OCI-LY1 (cell line): Measurements from ENCODE around the gene LRRC4.

Experiments used
- H2AFZ ChIP-seq: fragments of 200-600 bp; sonication (generic), shearing (Covaris generic); 2 replicates; pipeline ENCODE4 v1.6.0; 2014; ENCODE audit warnings: antibody characterized with exemption, mild to moderate bottlenecking, low read length
- H3F3A ChIP-seq: fragments of 200-600 bp; sonication (generic), shearing (Covaris generic); 2 replicates; pipeline ENCODE4 v1.6.0; 2014; ENCODE audit warnings: mild to moderate bottlenecking, antibody characterized with exemption, low read length, moderate library complexity; ENCODE audit not compliant: insufficient read depth
- H3K27ac ChIP-seq: fragments of 200-600 bp; sonication (generic); 2 replicates; pipeline ENCODE4 v1.5.1; 2014; ENCODE audit warnings: low read length, mixed run types, mild to moderate bottlenecking, low read depth; ENCODE audit not compliant: poor library complexity, severe bottlenecking
- H3K27me3 ChIP-seq: fragments of 200-600 bp; sonication (generic); 2 replicates; pipeline ENCODE4 v1.6.0; 2014; ENCODE audit warnings: antibody characterized with exemption, mild to moderate bottlenecking, low read length, moderate library complexity; ENCODE audit not compliant: insufficient read depth
- H3K36me3 ChIP-seq: fragments of 200-600 bp; sonication (generic); 2 replicates; pipeline ENCODE4 v1.6.1; 2014; ENCODE audit warnings: mild to moderate bottlenecking, antibody characterized with exemption, low read length, moderate library complexity, mixed read lengths; ENCODE audit not compliant: insufficient read depth
- H3K4me1 ChIP-seq: fragments of 200-600 bp; sonication (generic); 2 replicates; pipeline ENCODE4 v1.5.1; 2014; ENCODE audit warnings: mild to moderate bottlenecking, low read length, moderate library complexity; ENCODE audit not compliant: insufficient read depth, severe bottlenecking
- H3K4me2 ChIP-seq: fragments of 200-600 bp; sonication (generic), shearing (Covaris generic); 2 replicates; pipeline ENCODE4 v1.6.1; 2014; ENCODE audit warnings: low read length
- H3K4me3 ChIP-seq: fragments of 200-600 bp; sonication (generic); 2 replicates; pipeline ENCODE4 v1.5.1; 2014; ENCODE audit warnings: low read length, low read depth, mild to moderate bottlenecking, mixed read lengths; ENCODE audit not compliant: poor library complexity, severe bottlenecking
- H3K79me2 ChIP-seq: fragments of 200-600 bp; shearing (Covaris generic); 2 replicates; pipeline ENCODE4 v1.6.1; 2016; ENCODE audit warnings: mixed run types, low read length, mixed read lengths; ENCODE audit not compliant: insufficient read depth
- H3K9ac ChIP-seq: fragments of 200-600 bp; sonication (generic), shearing (Covaris generic); 2 replicates; pipeline ENCODE4 v1.6.1; 2014; ENCODE audit warnings: mild to moderate bottlenecking, low read length, mixed read lengths
- H3K9me2 ChIP-seq: fragments of 200-600 bp; sonication (generic), shearing (Covaris generic); 2 replicates; pipeline ENCODE4 v1.6.1; 2014; ENCODE audit warnings: low read depth, mild to moderate bottlenecking, low read length, mixed read lengths
- H3K9me3 ChIP-seq: fragments of 200-600 bp; shearing (Covaris generic); 2 replicates; pipeline ENCODE4 v1.6.1; 2014; ENCODE audit warnings: low read length, mixed read lengths
- H4K20me1 ChIP-seq: fragments of 200-600 bp; sonication (generic), shearing (Covaris generic); 2 replicates; pipeline ENCODE4 v1.6.0; 2016; ENCODE audit warnings: mild to moderate bottlenecking, low read length; ENCODE audit not compliant: insufficient read depth
- EZH2 ChIP-seq: fragments of 200-600 bp; sonication (generic), shearing (Covaris generic); IDR thresholded peaks from 2 replicates; pipeline ENCODE4 v1.8.0; 2017; ENCODE audit warnings: borderline replicate concordance, mixed run types, mild to moderate bottlenecking, antibody characterized with exemption, low read length, moderate library complexity, mixed read lengths
- TF ChIP-seq, protein P1 (sequence below): fragments of 200-600 bp; sonication (generic), shearing (Covaris generic); IDR thresholded peaks from 2 replicates; pipeline ENCODE4 v1.5.1; 2017; ENCODE audit warnings: mild to moderate bottlenecking, antibody characterized with exemption, low read length, moderate library complexity, mixed read lengths

The LRRC4 gene

GRCh38 chr7:128074736-128075135 is 43.5 kb upstream of the LRRC4 start:
- no peak overlapping the region for H3K4me2 ChIP-seq
- H3K9me3 ChIP-seq: no peaks in the 10 kb centered on the region
- H3K4me3 ChIP-seq: no peak overlapping the region
- no peaks in the 10 kb centered on the region for H3K27me3 ChIP-seq
- no peaks in the 10 kb centered on the region for H3K9me2 ChIP-seq
- no peaks in the 10 kb centered on the region for H3K79me2 ChIP-seq
- H3K4me1 ChIP-seq: no peaks in the 10 kb centered on the region
- H3K9ac ChIP-seq: no peak overlapping the region
- H3F3A ChIP-seq: no peaks in the 10 kb centered on the region
- TF ChIP-seq EZH2: no peak
- TF ChIP-seq, protein P1, sequence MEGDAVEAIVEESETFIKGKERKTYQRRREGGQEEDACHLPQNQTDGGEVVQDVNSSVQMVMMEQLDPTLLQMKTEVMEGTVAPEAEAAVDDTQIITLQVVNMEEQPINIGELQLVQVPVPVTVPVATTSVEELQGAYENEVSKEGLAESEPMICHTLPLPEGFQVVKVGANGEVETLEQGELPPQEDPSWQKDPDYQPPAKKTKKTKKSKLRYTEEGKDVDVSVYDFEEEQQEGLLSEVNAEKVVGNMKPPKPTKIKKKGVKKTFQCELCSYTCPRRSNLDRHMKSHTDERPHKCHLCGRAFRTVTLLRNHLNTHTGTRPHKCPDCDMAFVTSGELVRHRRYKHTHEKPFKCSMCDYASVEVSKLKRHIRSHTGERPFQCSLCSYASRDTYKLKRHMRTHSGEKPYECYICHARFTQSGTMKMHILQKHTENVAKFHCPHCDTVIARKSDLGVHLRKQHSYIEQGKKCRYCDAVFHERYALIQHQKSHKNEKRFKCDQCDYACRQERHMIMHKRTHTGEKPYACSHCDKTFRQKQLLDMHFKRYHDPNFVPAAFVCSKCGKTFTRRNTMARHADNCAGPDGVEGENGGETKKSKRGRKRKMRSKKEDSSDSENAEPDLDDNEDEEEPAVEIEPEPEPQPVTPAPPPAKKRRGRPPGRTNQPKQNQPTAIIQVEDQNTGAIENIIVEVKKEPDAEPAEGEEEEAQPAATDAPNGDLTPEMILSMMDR: no peak
- peaks cover 8% of the 10 kb centered on the region; the same call in 1 of the 2 replicates for H3K36me3 ChIP-seq
- H2AFZ ChIP-seq: no peak overlapping the region
- no peak overlapping the region for H3K27ac ChIP-seq
- no peaks in the 10 kb centered on the region for H4K20me1 ChIP-seq

DNA sequence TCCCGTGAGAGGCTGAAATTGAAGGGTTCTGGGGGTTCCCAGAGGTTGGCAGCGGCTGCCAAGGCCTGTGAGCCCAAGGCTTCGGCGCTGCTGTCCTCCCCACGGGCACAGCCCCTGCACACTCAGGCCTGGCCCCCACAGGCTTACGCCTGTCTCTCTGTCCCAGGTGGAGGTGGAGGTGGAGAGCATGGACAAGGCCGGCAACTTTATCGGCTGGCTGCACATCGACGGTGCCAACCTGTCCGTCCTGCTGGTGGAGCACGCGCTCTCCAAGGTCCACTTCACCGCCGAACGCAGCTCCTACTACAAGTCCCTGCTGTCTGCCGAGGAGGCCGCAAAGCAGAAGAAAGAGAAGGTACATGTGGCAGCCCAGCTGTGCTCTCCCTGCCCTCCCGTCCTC is 43.1 kb upstream of the LRRC4 start:
- no peak overlapping the region for H2AFZ ChIP-seq
- no peaks in the 10 kb centered on the region for H4K20me1 ChIP-seq
- H3K4me1 ChIP-seq: no peaks in the 10 kb centered on the region
- H3K9me2 ChIP-seq: no peaks in the 10 kb centered on the region
- no peak overlapping the region for H3K4me2 ChIP-seq
- no peaks in the 10 kb centered on the region for H3F3A ChIP-seq
- no peak overlapping the region for H3K27ac ChIP-seq
- no peak overlapping the region for H3K4me3 ChIP-seq
- H3K27me3 ChIP-seq: no peaks in the 10 kb centered on the region
- no peak overlapping the region for H3K9ac ChIP-seq
- H3K9me3 ChIP-seq: no peaks in the 10 kb centered on the region
- H3K79me2 ChIP-seq: no peaks in the 10 kb centered on the region
- peaks cover 8% of the 10 kb centered on the region; the same call in 1 of the 2 replicates for H3K36me3 ChIP-seq
- TF ChIP-seq, protein P1: no peak
- TF ChIP-seq EZH2: no peak

DNA sequence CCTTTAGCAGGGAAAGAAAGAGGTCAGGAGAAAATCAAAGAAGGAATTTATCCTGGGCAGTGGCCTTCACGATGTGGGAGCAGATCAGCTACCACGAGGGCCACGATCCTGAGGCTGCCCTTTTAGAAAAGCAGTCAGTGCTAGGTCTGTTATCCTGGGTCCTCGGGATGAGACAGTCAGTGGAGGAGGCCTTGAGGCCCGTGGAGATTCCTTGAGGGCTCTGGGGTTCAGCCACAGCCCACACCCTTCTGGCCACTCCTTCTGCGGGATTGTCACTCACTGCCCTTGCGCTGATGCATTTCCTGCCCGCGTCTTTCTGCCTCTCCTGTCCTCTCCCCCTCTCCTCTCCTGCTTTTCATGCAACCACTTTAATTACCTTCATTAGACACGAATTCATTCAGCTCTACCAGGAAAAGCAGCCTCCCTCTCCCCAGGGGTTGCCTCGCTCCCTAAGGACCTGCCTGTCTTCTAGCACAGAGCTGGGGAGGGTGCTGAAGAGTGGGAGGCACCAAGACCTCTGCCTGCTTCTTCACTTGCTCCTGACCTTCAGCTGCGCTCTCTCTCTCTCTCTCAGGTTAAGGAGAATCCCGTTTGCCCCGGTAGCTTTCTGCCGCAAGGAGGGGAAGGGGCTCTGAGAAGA is 42.6 kb upstream of the LRRC4 start:
- Histone ChIP-seq H3K27ac (no peak overlapping the region), H3K9ac (no peak overlapping the region), H3K4me2 (no peak overlapping the region), H3K4me1 (no peaks in the 10 kb centered on the region), H3F3A (no peaks in the 10 kb centered on the region), H3K27me3 (no peaks in the 10 kb centered on the region), H3K9me3 (no peaks in the 10 kb centered on the region), H3K79me2 (no peaks in the 10 kb centered on the region), H3K4me3 (no peak overlapping the region), H3K36me3 (peaks cover 8% of the 10 kb centered on the region; the same call in 1 of the 2 replicates), H3K9me2 (no peaks in the 10 kb centered on the region), H4K20me1 (no peaks in the 10 kb centered on the region), H2AFZ (no peak overlapping the region)
- TF ChIP-seq EZH2: no peak
- TF ChIP-seq, protein P1: no peak
